ENCODE results near the gene DOCK1.

GRCh38 chr10:127405221-127405620, 500.0 kb downstream of the DOCK1 start:
- TF ChIP-seq CTCF (conservative IDR thresholded peaks at IDR 0.05 in 1 of 2, IDR thresholded peaks at IDR 0.05 in 1 of 2; ENCODE audit: low read depth in 1 of 2, low read length in 2 of 2) = no peak
- no peak for TF ChIP-seq EZH2 (IDR thresholded peaks at IDR 0.05; ENCODE audit: low read length, missing control alignments)

All from fibroblast of lung (primary cell).